Upper lobe of left lung (tissue), 4 donors: Measurements from ENCODE around the gene PDE6A.

Experiments used
- EP300 ChIP-seq, 4 donors: sonication (generic); formaldehyde crosslinking; IDR thresholded peaks; one replicate each; pipeline ENCODE4 v1.5.1; 2017; ENCODE audit warnings: antibody characterized with exemption in 4 of 4, control low read depth in 2 of 4
- POLR2A ChIP-seq, 4 donors: fragments of 450-650 bp; IDR thresholded peaks; one replicate each; pipeline ENCODE4 v1.5.1; 2016 to 2017; ENCODE audit warnings: antibody characterized with exemption in 4 of 4, mild to moderate bottlenecking in 2 of 4
- POLR2AphosphoS5 ChIP-seq, 2 donors: sonication (generic); formaldehyde crosslinking; IDR thresholded peaks; one replicate each; pipeline ENCODE4 v1.5.1; 2017; ENCODE audit warnings: antibody characterized with exemption in 2 of 2
- TF ChIP-seq, protein P1 (sequence below), 6 experiments: fragments of 450-650 bp in 4 of 6; fragments of 200-600 bp in 2 of 6; sonication (generic) in 2 of 6; IDR thresholded peaks; one replicate each; pipeline ENCODE4 v1.5.1; 2016 to 2019; ENCODE audit warnings: antibody characterized with exemption in 6 of 6

DNA sequence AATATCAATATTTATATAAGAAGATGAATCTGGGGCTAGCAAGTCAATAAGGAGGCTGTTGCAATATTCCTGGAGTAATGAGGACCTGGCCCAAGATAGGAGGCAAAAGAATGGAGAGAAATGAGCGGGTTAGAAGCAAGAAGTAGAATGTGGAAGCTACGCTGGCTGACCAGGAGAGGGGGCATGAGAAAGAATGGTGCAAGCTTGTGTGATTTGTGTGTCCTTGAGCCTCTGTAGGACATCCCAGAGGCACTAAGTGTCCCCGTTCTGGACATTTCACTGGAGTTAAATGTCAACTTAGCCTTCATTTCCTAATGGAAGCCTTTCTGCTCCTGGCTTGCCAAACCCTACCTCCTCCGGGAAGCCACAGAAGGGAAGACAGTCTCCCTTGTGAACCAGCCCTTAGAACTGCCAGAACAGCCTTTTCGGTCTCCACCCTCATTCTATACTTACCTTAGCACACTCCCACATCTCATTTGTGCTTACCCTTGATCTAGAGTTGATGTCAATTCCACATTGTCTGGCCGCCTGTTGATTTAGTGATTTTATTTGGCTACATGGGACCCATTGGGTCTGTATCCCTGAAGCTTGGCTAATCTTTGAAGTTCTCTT lies 6.7 kb upstream of the PDE6A start:
- TF ChIP-seq, protein P1, sequence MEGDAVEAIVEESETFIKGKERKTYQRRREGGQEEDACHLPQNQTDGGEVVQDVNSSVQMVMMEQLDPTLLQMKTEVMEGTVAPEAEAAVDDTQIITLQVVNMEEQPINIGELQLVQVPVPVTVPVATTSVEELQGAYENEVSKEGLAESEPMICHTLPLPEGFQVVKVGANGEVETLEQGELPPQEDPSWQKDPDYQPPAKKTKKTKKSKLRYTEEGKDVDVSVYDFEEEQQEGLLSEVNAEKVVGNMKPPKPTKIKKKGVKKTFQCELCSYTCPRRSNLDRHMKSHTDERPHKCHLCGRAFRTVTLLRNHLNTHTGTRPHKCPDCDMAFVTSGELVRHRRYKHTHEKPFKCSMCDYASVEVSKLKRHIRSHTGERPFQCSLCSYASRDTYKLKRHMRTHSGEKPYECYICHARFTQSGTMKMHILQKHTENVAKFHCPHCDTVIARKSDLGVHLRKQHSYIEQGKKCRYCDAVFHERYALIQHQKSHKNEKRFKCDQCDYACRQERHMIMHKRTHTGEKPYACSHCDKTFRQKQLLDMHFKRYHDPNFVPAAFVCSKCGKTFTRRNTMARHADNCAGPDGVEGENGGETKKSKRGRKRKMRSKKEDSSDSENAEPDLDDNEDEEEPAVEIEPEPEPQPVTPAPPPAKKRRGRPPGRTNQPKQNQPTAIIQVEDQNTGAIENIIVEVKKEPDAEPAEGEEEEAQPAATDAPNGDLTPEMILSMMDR (IDR thresholded peaks at IDR 0.05): no peak
- no peak for TF ChIP-seq POLR2AphosphoS5 (IDR thresholded peaks at IDR 0.05)
- TF ChIP-seq POLR2A (IDR thresholded peaks at IDR 0.05): no peak
- no peak for TF ChIP-seq EP300 (IDR thresholded peaks at IDR 0.05)
